OCI-LY1 (cell line): ENCODE data around the gene VAMP4.

Source experiments
- H2AFZ ChIP-seq: fragments of 200-600 bp; sonication (generic), shearing (Covaris generic); 2 replicates; pipeline ENCODE4 v1.6.0; 2014; ENCODE audit warnings: antibody characterized with exemption, mild to moderate bottlenecking, low read length
- H3F3A ChIP-seq: fragments of 200-600 bp; sonication (generic), shearing (Covaris generic); 2 replicates; pipeline ENCODE4 v1.6.0; 2014; ENCODE audit warnings: mild to moderate bottlenecking, antibody characterized with exemption, low read length, moderate library complexity; ENCODE audit not compliant: insufficient read depth
- H3K27ac ChIP-seq: fragments of 200-600 bp; sonication (generic); 2 replicates; pipeline ENCODE4 v1.5.1; 2014; ENCODE audit warnings: low read length, mixed run types, mild to moderate bottlenecking, low read depth; ENCODE audit not compliant: poor library complexity, severe bottlenecking
- H3K27me3 ChIP-seq: fragments of 200-600 bp; sonication (generic); 2 replicates; pipeline ENCODE4 v1.6.0; 2014; ENCODE audit warnings: antibody characterized with exemption, mild to moderate bottlenecking, low read length, moderate library complexity; ENCODE audit not compliant: insufficient read depth
- H3K36me3 ChIP-seq: fragments of 200-600 bp; sonication (generic); 2 replicates; pipeline ENCODE4 v1.6.1; 2014; ENCODE audit warnings: mild to moderate bottlenecking, antibody characterized with exemption, low read length, moderate library complexity, mixed read lengths; ENCODE audit not compliant: insufficient read depth
- H3K4me1 ChIP-seq: fragments of 200-600 bp; sonication (generic); 2 replicates; pipeline ENCODE4 v1.5.1; 2014; ENCODE audit warnings: mild to moderate bottlenecking, low read length, moderate library complexity; ENCODE audit not compliant: insufficient read depth, severe bottlenecking
- H3K4me2 ChIP-seq: fragments of 200-600 bp; sonication (generic), shearing (Covaris generic); 2 replicates; pipeline ENCODE4 v1.6.1; 2014; ENCODE audit warnings: low read length
- H3K4me3 ChIP-seq: fragments of 200-600 bp; sonication (generic); 2 replicates; pipeline ENCODE4 v1.5.1; 2014; ENCODE audit warnings: low read length, low read depth, mild to moderate bottlenecking, mixed read lengths; ENCODE audit not compliant: poor library complexity, severe bottlenecking
- H3K79me2 ChIP-seq: fragments of 200-600 bp; shearing (Covaris generic); 2 replicates; pipeline ENCODE4 v1.6.1; 2016; ENCODE audit warnings: mixed run types, low read length, mixed read lengths; ENCODE audit not compliant: insufficient read depth
- H3K9ac ChIP-seq: fragments of 200-600 bp; sonication (generic), shearing (Covaris generic); 2 replicates; pipeline ENCODE4 v1.6.1; 2014; ENCODE audit warnings: mild to moderate bottlenecking, low read length, mixed read lengths
- H3K9me2 ChIP-seq: fragments of 200-600 bp; sonication (generic), shearing (Covaris generic); 2 replicates; pipeline ENCODE4 v1.6.1; 2014; ENCODE audit warnings: low read depth, mild to moderate bottlenecking, low read length, mixed read lengths
- H3K9me3 ChIP-seq: fragments of 200-600 bp; shearing (Covaris generic); 2 replicates; pipeline ENCODE4 v1.6.1; 2014; ENCODE audit warnings: low read length, mixed read lengths
- H4K20me1 ChIP-seq: fragments of 200-600 bp; sonication (generic), shearing (Covaris generic); 2 replicates; pipeline ENCODE4 v1.6.0; 2016; ENCODE audit warnings: mild to moderate bottlenecking, low read length; ENCODE audit not compliant: insufficient read depth
- EZH2 ChIP-seq: fragments of 200-600 bp; sonication (generic), shearing (Covaris generic); IDR thresholded peaks from 2 replicates; pipeline ENCODE4 v1.8.0; 2017; ENCODE audit warnings: borderline replicate concordance, mixed run types, mild to moderate bottlenecking, antibody characterized with exemption, low read length, moderate library complexity, mixed read lengths
- TF ChIP-seq, protein P1 (sequence below): fragments of 200-600 bp; sonication (generic), shearing (Covaris generic); IDR thresholded peaks from 2 replicates; pipeline ENCODE4 v1.5.1; 2017; ENCODE audit warnings: mild to moderate bottlenecking, antibody characterized with exemption, low read length, moderate library complexity, mixed read lengths

The VAMP4 gene, protein sequence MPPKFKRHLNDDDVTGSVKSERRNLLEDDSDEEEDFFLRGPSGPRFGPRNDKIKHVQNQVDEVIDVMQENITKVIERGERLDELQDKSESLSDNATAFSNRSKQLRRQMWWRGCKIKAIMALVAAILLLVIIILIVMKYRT

DNA sequence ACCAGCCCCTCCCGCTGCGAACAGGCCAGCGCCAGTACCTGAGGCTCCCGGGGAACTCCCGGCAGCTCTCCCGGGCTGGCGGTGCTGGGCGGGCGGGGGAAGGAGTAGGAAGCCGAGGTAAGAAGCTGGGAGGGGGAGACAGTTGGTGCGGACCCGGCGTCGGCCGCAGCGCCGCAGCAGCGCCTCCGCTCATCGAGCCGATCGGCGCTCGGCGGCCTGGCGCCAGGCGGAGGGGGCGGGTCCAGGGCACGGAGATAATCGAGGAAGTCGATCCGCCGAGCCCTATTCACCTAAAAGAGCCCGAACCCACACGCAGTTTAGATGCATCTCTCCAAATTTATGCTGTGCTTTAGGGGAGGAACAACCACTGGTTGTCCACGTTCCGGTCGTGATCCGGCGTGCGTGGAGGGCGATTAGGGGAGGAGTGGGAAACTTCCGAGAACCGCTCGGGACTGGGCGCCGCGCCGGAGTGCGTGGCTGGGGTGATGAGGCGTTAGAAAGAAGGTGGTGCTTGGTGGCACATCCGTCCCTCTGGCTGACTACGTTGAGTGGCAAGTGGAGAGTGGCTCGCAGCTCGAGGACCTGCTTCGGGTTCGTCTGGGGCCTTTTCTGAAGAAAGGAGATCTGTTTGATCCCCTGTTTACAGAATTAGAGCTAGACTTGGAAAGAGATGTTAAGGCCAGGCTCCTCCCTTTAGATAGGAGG is at the start of gene VAMP4:
Gene VAMP4, minus strand, starts transcription at position 194 of the 705 bp plus-strand sequence. CDS start 3,651 bp downstream, outside the sequence.
- Histone ChIP-seq H3K4me1 (peaks cover 36% of the 10 kb centered on the region), H2AFZ (peak within 1 kb of the TSS; percentile 57; the same call in 1 of the 2 replicates), H3K27ac (peak within 1 kb of the TSS; percentile 82), H3K9me2 (no peaks in the 10 kb centered on the region), H4K20me1 (no peaks in the 10 kb centered on the region), H3K9ac (peak within 1 kb of the TSS; percentile 81), H3K79me2 (peaks cover 9% of the 10 kb centered on the region), H3K4me2 (peak within 1 kb of the TSS; percentile 87), H3K4me3 (peak within 1 kb of the TSS; percentile 90), H3K36me3 (peaks cover 17% of the 10 kb centered on the region), H3K9me3 (no peaks in the 10 kb centered on the region), H3K27me3 (no peaks in the 10 kb centered on the region), H3F3A (no peaks in the 10 kb centered on the region)
- TF ChIP-seq EZH2 = no peak
- TF ChIP-seq, protein P1, sequence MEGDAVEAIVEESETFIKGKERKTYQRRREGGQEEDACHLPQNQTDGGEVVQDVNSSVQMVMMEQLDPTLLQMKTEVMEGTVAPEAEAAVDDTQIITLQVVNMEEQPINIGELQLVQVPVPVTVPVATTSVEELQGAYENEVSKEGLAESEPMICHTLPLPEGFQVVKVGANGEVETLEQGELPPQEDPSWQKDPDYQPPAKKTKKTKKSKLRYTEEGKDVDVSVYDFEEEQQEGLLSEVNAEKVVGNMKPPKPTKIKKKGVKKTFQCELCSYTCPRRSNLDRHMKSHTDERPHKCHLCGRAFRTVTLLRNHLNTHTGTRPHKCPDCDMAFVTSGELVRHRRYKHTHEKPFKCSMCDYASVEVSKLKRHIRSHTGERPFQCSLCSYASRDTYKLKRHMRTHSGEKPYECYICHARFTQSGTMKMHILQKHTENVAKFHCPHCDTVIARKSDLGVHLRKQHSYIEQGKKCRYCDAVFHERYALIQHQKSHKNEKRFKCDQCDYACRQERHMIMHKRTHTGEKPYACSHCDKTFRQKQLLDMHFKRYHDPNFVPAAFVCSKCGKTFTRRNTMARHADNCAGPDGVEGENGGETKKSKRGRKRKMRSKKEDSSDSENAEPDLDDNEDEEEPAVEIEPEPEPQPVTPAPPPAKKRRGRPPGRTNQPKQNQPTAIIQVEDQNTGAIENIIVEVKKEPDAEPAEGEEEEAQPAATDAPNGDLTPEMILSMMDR = no peak

DNA sequence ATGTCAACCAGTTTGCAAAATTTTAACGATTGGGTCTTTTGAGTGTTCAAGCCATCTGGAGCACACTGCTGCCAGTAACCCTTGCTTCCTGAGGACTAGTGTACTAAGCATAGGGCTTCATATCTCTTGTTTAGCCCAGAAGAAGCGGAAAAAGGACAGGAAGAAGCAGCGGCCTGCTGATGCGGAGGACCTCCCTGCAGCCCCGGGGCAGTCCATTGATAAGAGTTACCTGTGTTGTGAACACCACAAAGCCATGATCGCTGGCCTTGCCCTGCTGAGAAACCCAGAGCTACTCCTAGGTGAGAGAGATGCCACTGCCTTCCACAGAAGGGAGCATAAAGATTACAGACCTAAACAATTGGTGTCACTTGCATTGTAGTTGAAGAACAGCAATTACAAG is 48.5 kb upstream of the VAMP4 start:
- H3K79me2 ChIP-seq = no peaks in the 10 kb centered on the region
- peaks cover under 1% of the 10 kb centered on the region for H3K4me1 ChIP-seq
- H4K20me1 ChIP-seq = no peaks in the 10 kb centered on the region
- TF ChIP-seq, protein P1 = no peak
- TF ChIP-seq EZH2 = no peak
- no peak overlapping the region for H3K4me2 ChIP-seq
- no peaks in the 10 kb centered on the region for H3F3A ChIP-seq
- no peaks in the 10 kb centered on the region for H3K27me3 ChIP-seq
- H3K4me3 ChIP-seq = no peak overlapping the region
- H3K9me2 ChIP-seq = no peaks in the 10 kb centered on the region
- H3K9ac ChIP-seq = no peak overlapping the region
- H2AFZ ChIP-seq = no peak overlapping the region
- H3K27ac ChIP-seq = no peak overlapping the region
- H3K9me3 ChIP-seq = no peaks in the 10 kb centered on the region
- H3K36me3 ChIP-seq = peaks cover 97% of the 10 kb centered on the region

GRCh38 chr1:171788696-171789095 is 46.8 kb upstream of the VAMP4 start:
- no peaks in the 10 kb centered on the region for H3K27me3 ChIP-seq
- no peak overlapping the region for H3K27ac ChIP-seq
- H3K9me3 ChIP-seq = no peaks in the 10 kb centered on the region
- no peaks in the 10 kb centered on the region for H3F3A ChIP-seq
- no peaks in the 10 kb centered on the region for H3K9me2 ChIP-seq
- TF ChIP-seq, protein P1 = no peak
- no peak for TF ChIP-seq EZH2
- no peak overlapping the region for H2AFZ ChIP-seq
- no peak overlapping the region for H3K9ac ChIP-seq
- H3K79me2 ChIP-seq = no peaks in the 10 kb centered on the region
- H3K4me2 ChIP-seq = no peak overlapping the region
- peaks cover 96% of the 10 kb centered on the region for H3K36me3 ChIP-seq
- H3K4me1 ChIP-seq = peaks cover 17% of the 10 kb centered on the region
- no peak overlapping the region for H3K4me3 ChIP-seq
- no peaks in the 10 kb centered on the region for H4K20me1 ChIP-seq
